DND-41 (cell line): ENCODE results near the gene ATP1B1.

ENCODE experiments used
- EZH2 ChIP-seq: IDR thresholded peaks from 3 replicates; pipeline ENCODE4 v1.6.1; 2012; ENCODE audit warnings: borderline replicate concordance, low read depth, mild to moderate bottlenecking, moderate library complexity, low read length, inconsistent platforms; ENCODE audit not compliant: severe bottlenecking
- TF ChIP-seq, protein P1 (sequence below): IDR thresholded peaks from 2 replicates; pipeline ENCODE4 v1.5.1; 2012; ENCODE audit warnings: borderline replicate concordance, low read length, moderate library complexity, mild to moderate bottlenecking; ENCODE audit not compliant: poor library complexity, severe bottlenecking; ENCODE audit errors: extremely low read depth

DNA sequence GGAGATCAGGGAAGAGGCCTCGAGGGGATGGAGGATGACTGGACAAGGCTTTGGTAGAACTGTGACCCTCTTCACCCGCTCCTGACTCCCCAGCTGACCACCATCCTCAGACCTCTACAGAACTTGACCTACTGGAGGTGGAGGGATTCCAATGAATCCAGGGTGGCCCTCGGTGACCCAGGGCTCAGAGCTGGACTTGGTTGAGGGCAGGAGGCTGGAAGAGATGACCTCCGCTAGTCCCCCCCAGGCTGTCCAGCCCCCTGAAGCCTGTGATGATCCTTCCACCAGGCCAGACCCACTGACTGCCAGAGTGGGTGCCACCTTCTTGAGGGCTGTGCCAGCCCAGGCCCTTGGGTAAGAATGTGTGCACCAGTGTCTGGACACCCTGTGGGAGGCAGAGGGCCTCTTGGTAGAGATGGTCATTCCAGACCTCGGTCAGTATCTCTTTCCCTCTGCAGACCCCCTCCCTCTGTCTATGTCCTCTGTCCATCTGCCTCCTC, 44.9 kb downstream of the ATP1B1 start:
- TF ChIP-seq EZH2, result no peak
- TF ChIP-seq, protein P1, sequence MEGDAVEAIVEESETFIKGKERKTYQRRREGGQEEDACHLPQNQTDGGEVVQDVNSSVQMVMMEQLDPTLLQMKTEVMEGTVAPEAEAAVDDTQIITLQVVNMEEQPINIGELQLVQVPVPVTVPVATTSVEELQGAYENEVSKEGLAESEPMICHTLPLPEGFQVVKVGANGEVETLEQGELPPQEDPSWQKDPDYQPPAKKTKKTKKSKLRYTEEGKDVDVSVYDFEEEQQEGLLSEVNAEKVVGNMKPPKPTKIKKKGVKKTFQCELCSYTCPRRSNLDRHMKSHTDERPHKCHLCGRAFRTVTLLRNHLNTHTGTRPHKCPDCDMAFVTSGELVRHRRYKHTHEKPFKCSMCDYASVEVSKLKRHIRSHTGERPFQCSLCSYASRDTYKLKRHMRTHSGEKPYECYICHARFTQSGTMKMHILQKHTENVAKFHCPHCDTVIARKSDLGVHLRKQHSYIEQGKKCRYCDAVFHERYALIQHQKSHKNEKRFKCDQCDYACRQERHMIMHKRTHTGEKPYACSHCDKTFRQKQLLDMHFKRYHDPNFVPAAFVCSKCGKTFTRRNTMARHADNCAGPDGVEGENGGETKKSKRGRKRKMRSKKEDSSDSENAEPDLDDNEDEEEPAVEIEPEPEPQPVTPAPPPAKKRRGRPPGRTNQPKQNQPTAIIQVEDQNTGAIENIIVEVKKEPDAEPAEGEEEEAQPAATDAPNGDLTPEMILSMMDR, result no peak
